K562 (cell line): Measurements from ENCODE around the gene CSAD. TPM values are rescaled to one million over a fixed set of nuclear protein-coding genes. Genes with fewer than 3 reads are reported as not detected.

Source experiments
- BHLHE40 ChIP-seq: IDR thresholded peaks from 2 replicates; pipeline ENCODE4 v1.6.1; 2011; ENCODE audit warnings: low read length, improper control_type of control experiment
- OTX1 ChIP-seq: fragments of 450-650 bp; formaldehyde crosslinking; IDR thresholded peaks from 2 replicates; pipeline ENCODE4 v1.4.0; 2022; ENCODE audit warnings: mild to moderate bottlenecking
- SIN3A ChIP-seq, 2 experiments: fragments of 150-350 bp in 1 of 2; IDR thresholded peaks; 2 replicates each; pipeline ENCODE4 v1.6.1; 2011 to 2016; ENCODE audit warnings: borderline replicate concordance in 2 of 2, low read depth in 2 of 2, low read length in 2 of 2, mild to moderate bottlenecking in 2 of 2, moderate library complexity in 2 of 2; ENCODE audit not compliant: control insufficient read depth in 1 of 2
- TCF7 ChIP-seq: sonication (generic); IDR thresholded peaks from 2 replicates; pipeline ENCODE4 v1.6.1; 2016; ENCODE audit warnings: antibody characterized with exemption, borderline replicate concordance
- WHSC1 ChIP-seq: IDR thresholded peaks from one replicate; pipeline ENCODE4 v1.6.1; 2012; ENCODE audit warnings: low read length, control low read depth, inconsistent platforms
- ZBED1 ChIP-seq: IDR thresholded peaks from 2 replicates; pipeline ENCODE4 v1.6.1; 2014
- ZC3H4 ChIP-seq: sonication (generic); formaldehyde crosslinking; IDR thresholded peaks from 2 replicates; pipeline ENCODE4 v1.9.0; 2021; ENCODE audit warnings: missing genetic modification reagents, borderline replicate concordance
- polyA plus RNA-seq, 8 experiments: library from polyadenylated mRNA; depleted of rRNA in 4 of 8; stranded (reverse) in 5 of 8; unstranded in 3 of 8; fragments of >200 nt; fragmentation: Nextera tagmentation in 2 of 8; fragmentation: Illumina TruSeq in 1 of 8; extraction: Ambion mirVana in 2 of 8; extraction: Trizol in 1 of 8; gene quantifications; 2 replicates each; pipeline versions ENCODE4 v1.2.1 to v1.2.3, GENCODE V29; 2011 to 2014; ENCODE audit warnings: inconsistent platforms in 1 of 8, missing spikeins in 1 of 8
- total RNA-seq, 7 experiments: library from RNA; depleted of rRNA in 6 of 7; stranded (reverse); fragments of >200 nt in 6 of 7; fragmentation: Illumina TruSeq in 2 of 7; extraction: Trizol in 2 of 7; gene quantifications; 2 replicates each; pipeline versions ENCODE4 v1.2.1 to v1.2.3, GENCODE V29; 2011 to 2021; ENCODE audit warnings: low replicate concordance in 1 of 7
- TF ChIP-seq, protein P1 (sequence below): sonication (generic); formaldehyde crosslinking; IDR thresholded peaks from 2 replicates; pipeline ENCODE4 v1.8.0; 2022; ENCODE audit warnings: mild to moderate bottlenecking, missing genetic modification reagents
- TF ChIP-seq, protein P2 (sequence below): fragments of 250-450 bp; sonication (Bioruptor Pico); IDR thresholded peaks from 2 replicates; pipeline ENCODE4 v1.8.0; 2021; ENCODE audit warnings: borderline replicate concordance, mild to moderate bottlenecking, moderate library complexity; ENCODE audit not compliant: poor library complexity, severe bottlenecking
- TF ChIP-seq, protein P3 (sequence below), 2 experiments: fragments of 450-650 bp; formaldehyde crosslinking in 1 of 2; IDR thresholded peaks; 2 replicates each; pipeline versions ENCODE4 v1.4.0 to v1.6.1; 2014 to 2020; ENCODE audit warnings: mild to moderate bottlenecking in 2 of 2, borderline replicate concordance in 1 of 2, low read depth in 1 of 2
- TF ChIP-seq, protein P4 (sequence below): conservative IDR thresholded peaks from 2 replicates; pipeline ENCODE4 v1.6.1; 2011; ENCODE audit warnings: low read depth, mild to moderate bottlenecking, low read length; ENCODE audit not compliant: control insufficient read depth

CSAD gene
- total and polyA plus RNA-seq, 9 of the 15 experiments (the other 6 are each of a cell fraction or from before 2014, with no cell fraction given), result 1.8 to 19.6 (median 8.1) TPM

DNA sequence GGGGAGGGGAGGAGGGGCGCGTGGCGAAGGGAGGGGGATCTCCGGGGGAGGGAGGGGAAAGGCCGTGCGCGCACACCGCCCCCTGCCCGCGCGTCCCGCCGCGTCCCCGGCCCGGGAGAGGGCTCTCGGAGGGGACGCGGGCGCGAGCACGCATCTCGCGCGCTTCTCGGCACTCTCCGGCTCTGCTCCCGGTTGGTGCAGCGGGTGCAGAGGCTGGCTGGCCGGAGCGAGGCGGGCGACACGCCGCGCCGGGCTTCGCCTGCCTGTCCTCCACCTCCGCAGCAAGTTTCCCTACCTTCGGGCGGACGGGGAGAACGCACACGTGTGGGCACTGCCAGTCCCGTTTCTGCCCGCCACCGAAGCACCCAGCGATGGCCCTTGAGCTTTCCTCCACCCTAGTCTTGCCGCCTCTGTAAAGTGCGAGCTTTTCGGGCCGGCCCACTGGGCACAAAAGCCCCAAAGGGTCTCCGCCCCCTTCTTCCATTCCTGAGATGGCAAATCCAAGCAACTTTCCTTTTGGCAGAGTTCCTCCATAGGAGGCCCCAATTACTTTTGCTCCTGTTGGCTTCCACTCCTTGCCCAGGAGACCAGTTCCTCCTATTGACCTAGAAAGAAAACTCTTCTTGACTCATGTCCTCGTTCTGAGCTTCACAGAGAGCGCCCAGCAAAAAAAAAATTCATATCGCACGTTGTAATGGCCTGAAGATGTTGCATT lies 363 bp upstream of the CSAD start (continued):
- TF ChIP-seq, protein P1, sequence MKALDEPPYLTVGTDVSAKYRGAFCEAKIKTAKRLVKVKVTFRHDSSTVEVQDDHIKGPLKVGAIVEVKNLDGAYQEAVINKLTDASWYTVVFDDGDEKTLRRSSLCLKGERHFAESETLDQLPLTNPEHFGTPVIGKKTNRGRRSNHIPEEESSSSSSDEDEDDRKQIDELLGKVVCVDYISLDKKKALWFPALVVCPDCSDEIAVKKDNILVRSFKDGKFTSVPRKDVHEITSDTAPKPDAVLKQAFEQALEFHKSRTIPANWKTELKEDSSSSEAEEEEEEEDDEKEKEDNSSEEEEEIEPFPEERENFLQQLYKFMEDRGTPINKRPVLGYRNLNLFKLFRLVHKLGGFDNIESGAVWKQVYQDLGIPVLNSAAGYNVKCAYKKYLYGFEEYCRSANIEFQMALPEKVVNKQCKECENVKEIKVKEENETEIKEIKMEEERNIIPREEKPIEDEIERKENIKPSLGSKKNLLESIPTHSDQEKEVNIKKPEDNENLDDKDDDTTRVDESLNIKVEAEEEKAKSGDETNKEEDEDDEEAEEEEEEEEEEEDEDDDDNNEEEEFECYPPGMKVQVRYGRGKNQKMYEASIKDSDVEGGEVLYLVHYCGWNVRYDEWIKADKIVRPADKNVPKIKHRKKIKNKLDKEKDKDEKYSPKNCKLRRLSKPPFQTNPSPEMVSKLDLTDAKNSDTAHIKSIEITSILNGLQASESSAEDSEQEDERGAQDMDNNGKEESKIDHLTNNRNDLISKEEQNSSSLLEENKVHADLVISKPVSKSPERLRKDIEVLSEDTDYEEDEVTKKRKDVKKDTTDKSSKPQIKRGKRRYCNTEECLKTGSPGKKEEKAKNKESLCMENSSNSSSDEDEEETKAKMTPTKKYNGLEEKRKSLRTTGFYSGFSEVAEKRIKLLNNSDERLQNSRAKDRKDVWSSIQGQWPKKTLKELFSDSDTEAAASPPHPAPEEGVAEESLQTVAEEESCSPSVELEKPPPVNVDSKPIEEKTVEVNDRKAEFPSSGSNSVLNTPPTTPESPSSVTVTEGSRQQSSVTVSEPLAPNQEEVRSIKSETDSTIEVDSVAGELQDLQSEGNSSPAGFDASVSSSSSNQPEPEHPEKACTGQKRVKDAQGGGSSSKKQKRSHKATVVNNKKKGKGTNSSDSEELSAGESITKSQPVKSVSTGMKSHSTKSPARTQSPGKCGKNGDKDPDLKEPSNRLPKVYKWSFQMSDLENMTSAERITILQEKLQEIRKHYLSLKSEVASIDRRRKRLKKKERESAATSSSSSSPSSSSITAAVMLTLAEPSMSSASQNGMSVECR, result 0 out of 2 replicates have a peak, but pooled peaks have one; percentile 9
- TF ChIP-seq SIN3A (IDR thresholded peaks at IDR 0.05; ENCODE audit: borderline replicate concordance in 2 of 2, control insufficient read depth in 1 of 2, low read depth in 2 of 2, low read length in 2 of 2) (peak in 1 of 2 experiments; percentile 26; a peak in 1 of 4 replicates), ZC3H4 (CRISPR knock-in tag) (no peak; the same call in 1 of the 2 replicates), TCF7 (no peak), WHSC1 (no peak), OTX1 (no peak), ZBED1 (no peak), BHLHE40 (no peak)
- TF ChIP-seq, protein P2, sequence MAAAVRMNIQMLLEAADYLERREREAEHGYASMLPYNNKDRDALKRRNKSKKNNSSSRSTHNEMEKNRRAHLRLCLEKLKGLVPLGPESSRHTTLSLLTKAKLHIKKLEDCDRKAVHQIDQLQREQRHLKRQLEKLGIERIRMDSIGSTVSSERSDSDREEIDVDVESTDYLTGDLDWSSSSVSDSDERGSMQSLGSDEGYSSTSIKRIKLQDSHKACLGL (CRISPR knock-in tag), result no peak
- TF ChIP-seq, protein P3, sequence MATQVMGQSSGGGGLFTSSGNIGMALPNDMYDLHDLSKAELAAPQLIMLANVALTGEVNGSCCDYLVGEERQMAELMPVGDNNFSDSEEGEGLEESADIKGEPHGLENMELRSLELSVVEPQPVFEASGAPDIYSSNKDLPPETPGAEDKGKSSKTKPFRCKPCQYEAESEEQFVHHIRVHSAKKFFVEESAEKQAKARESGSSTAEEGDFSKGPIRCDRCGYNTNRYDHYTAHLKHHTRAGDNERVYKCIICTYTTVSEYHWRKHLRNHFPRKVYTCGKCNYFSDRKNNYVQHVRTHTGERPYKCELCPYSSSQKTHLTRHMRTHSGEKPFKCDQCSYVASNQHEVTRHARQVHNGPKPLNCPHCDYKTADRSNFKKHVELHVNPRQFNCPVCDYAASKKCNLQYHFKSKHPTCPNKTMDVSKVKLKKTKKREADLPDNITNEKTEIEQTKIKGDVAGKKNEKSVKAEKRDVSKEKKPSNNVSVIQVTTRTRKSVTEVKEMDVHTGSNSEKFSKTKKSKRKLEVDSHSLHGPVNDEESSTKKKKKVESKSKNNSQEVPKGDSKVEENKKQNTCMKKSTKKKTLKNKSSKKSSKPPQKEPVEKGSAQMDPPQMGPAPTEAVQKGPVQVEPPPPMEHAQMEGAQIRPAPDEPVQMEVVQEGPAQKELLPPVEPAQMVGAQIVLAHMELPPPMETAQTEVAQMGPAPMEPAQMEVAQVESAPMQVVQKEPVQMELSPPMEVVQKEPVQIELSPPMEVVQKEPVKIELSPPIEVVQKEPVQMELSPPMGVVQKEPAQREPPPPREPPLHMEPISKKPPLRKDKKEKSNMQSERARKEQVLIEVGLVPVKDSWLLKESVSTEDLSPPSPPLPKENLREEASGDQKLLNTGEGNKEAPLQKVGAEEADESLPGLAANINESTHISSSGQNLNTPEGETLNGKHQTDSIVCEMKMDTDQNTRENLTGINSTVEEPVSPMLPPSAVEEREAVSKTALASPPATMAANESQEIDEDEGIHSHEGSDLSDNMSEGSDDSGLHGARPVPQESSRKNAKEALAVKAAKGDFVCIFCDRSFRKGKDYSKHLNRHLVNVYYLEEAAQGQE (IDR thresholded peaks at IDR 0.05; ENCODE audit: borderline replicate concordance), result no peak
- TF ChIP-seq, protein P3 (CRISPR knock-in tag; IDR thresholded peaks at IDR 0.05; ENCODE audit: low read depth), result 0 out of 2 replicates have a peak, but pooled peaks have one; percentile 40
- TF ChIP-seq, protein P4, sequence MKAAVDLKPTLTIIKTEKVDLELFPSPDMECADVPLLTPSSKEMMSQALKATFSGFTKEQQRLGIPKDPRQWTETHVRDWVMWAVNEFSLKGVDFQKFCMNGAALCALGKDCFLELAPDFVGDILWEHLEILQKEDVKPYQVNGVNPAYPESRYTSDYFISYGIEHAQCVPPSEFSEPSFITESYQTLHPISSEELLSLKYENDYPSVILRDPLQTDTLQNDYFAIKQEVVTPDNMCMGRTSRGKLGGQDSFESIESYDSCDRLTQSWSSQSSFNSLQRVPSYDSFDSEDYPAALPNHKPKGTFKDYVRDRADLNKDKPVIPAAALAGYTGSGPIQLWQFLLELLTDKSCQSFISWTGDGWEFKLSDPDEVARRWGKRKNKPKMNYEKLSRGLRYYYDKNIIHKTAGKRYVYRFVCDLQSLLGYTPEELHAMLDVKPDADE, result 0 out of 2 replicates have a peak, but pooled peaks have one; percentile 18
